PFSK-1 (cell line): ENCODE results near the gene TREML2.

ENCODE experiments used
- FOXP2 ChIP-seq: optimal IDR thresholded peaks from 2 replicates; pipeline ENCODE3; 2011; ENCODE audit warnings: borderline replicate concordance, control low read depth, inconsistent platforms; ENCODE audit not compliant: insufficient read depth; ENCODE audit errors: extremely low read length, extremely low read depth
- POLR2AphosphoS5 ChIP-seq: IDR thresholded peaks from 2 replicates; pipeline ENCODE4 v1.6.1; 2012; ENCODE audit warnings: low read depth, mild to moderate bottlenecking, control low read depth, low read length, moderate library complexity
- REST ChIP-seq, 2 experiments: IDR thresholded peaks; 2 replicates each; pipeline versions ENCODE4 v1.6.1 to v1.8.0; 2011 to 2012; ENCODE audit warnings: low read depth in 2 of 2, low read length in 2 of 2, control low read depth in 1 of 2, inconsistent platforms in 1 of 2, mild to moderate bottlenecking in 1 of 2, moderate library complexity in 1 of 2; ENCODE audit not compliant: insufficient read depth in 1 of 2
- SIN3A ChIP-seq: IDR thresholded peaks from 2 replicates; pipeline ENCODE4 v1.6.1; 2012; ENCODE audit warnings: mild to moderate bottlenecking, low read length, moderate library complexity, borderline replicate concordance; ENCODE audit not compliant: insufficient read depth
- TAF1 ChIP-seq: IDR thresholded peaks from 2 replicates; pipeline ENCODE4 v1.6.1; 2012; ENCODE audit warnings: low read length, control low read depth, borderline replicate concordance; ENCODE audit not compliant: insufficient read depth

The TREML2 gene

GRCh38 chr6:41159415-41160082 lies 41.4 kb downstream of the TREML2 start:
- TF ChIP-seq REST (IDR thresholded peaks at IDR 0.05; ENCODE audit: insufficient read depth in 1 of 2, low read depth in 2 of 2, low read length in 2 of 2) (no peak), FOXP2 (no peak), SIN3A (no peak), POLR2AphosphoS5 (no peak), TAF1 (no peak)

GRCh38 chr6:41157323-41157722 lies 43.6 kb downstream of the TREML2 start:
- no peak for TF ChIP-seq POLR2AphosphoS5
- no peak for TF ChIP-seq FOXP2
- TF ChIP-seq SIN3A: no peak
- no peak for TF ChIP-seq TAF1
- no peak for TF ChIP-seq REST (IDR thresholded peaks at IDR 0.05; ENCODE audit: insufficient read depth in 1 of 2, low read depth in 2 of 2, low read length in 2 of 2)

GRCh38 chr6:41156771-41157170 lies 44.2 kb downstream of the TREML2 start:
- TF ChIP-seq FOXP2: no peak
- TF ChIP-seq TAF1: no peak
- TF ChIP-seq SIN3A: no peak
- no peak for TF ChIP-seq REST (IDR thresholded peaks at IDR 0.05; ENCODE audit: insufficient read depth in 1 of 2, low read depth in 2 of 2, low read length in 2 of 2)
- TF ChIP-seq POLR2AphosphoS5: no peak

- TF ChIP-seq REST (IDR thresholded peaks at IDR 0.05; ENCODE audit: insufficient read depth in 1 of 2, low read depth in 2 of 2, low read length in 2 of 2): no peak
- no peak for TF ChIP-seq TAF1
- TF ChIP-seq SIN3A: no peak
- TF ChIP-seq POLR2AphosphoS5: no peak
- TF ChIP-seq FOXP2: no peak
Observed at GRCh38 chr6:41156001-41156400, 44.9 kb downstream of the TREML2 start.
